CD4-positive, CD25-positive, alpha-beta regulatory T cell (primary cell): Measurements from ENCODE around the gene R3HDM4. TPM values are rescaled to one million over a fixed set of nuclear protein-coding genes. Genes with fewer than 3 reads are reported as not detected.

Experiments
- ATAC-seq, 2 donors: fragments of 150-1000 bp; cut with Tn5 transposase; one replicate each; pipeline ENCODE4 v1.10.0; 2021; ENCODE audit warnings: low read depth in 2 of 2, moderate number of reproducible peaks in 2 of 2, moderate library complexity in 1 of 2
- DNase-seq, 3 donors: peaks; one replicate each; pipeline versions ENCODE4 v3.0.0 to v3.0.0-alpha.2; 2012 to 2022; ENCODE audit warnings: mixed read lengths in 1 of 3
- H3K27ac ChIP-seq: one replicate; pipeline ENCODE4 v1.7.0; 2013; ENCODE audit warnings: mild to moderate bottlenecking, low read length; ENCODE audit not compliant: insufficient read depth, poor library complexity, severe bottlenecking
- H3K27me3 ChIP-seq: one replicate; pipeline ENCODE4 v1.7.0; 2013; ENCODE audit warnings: low read length; ENCODE audit not compliant: control insufficient read depth, insufficient read depth
- H3K36me3 ChIP-seq: one replicate; pipeline ENCODE4 v1.7.0; 2013; ENCODE audit warnings: mild to moderate bottlenecking, low read length, moderate library complexity; ENCODE audit not compliant: control insufficient read depth, insufficient read depth
- H3K4me1 ChIP-seq: 2 replicates; pipeline ENCODE4 v1.7.0; 2013; ENCODE audit warnings: mild to moderate bottlenecking, low read length; ENCODE audit not compliant: insufficient read depth, control insufficient read depth, poor library complexity, severe bottlenecking
- H3K4me3 ChIP-seq: one replicate; pipeline ENCODE4 v1.7.0; 2013; ENCODE audit warnings: low read depth, mild to moderate bottlenecking, low read length, moderate library complexity
- H3K9me3 ChIP-seq, 2 experiments: 1 replicate in 1 of 2; 2 replicates in 1 of 2; pipeline ENCODE4 v1.7.0; 2013; ENCODE audit warnings: low read length in 2 of 2, mild to moderate bottlenecking in 1 of 2, moderate library complexity in 1 of 2; ENCODE audit not compliant: control insufficient read depth in 2 of 2
- H3K27ac Mint-ChIP-seq, 3 donors: one replicate each; pipeline ENCODE4 v1.8.0; 2020 to 2022; ENCODE audit warnings: mild to moderate bottlenecking in 3 of 3, mixed read lengths in 3 of 3, moderate library complexity in 2 of 3
- H3K27me3 Mint-ChIP-seq: one replicate; pipeline ENCODE4 v1.8.0; 2022; ENCODE audit warnings: mild to moderate bottlenecking, mixed read lengths
- H3K36me3 Mint-ChIP-seq: one replicate; pipeline ENCODE4 v1.8.0; 2020; ENCODE audit warnings: mixed read lengths
- H3K4me1 Mint-ChIP-seq, 4 donors: one replicate each; pipeline ENCODE4 v1.8.0; 2020 to 2022; ENCODE audit warnings: mixed read lengths in 4 of 4, mild to moderate bottlenecking in 1 of 4
- H3K4me3 Mint-ChIP-seq, 4 donors: one replicate each; pipeline ENCODE4 v1.8.0; 2020 to 2022; ENCODE audit warnings: mild to moderate bottlenecking in 4 of 4, mixed read lengths in 4 of 4, moderate library complexity in 3 of 4
- H3K9me3 Mint-ChIP-seq, 7 donors: one replicate each; pipeline ENCODE4 v1.8.0; 2020 to 2022; ENCODE audit warnings: mixed read lengths in 7 of 7, mild to moderate bottlenecking in 3 of 7, moderate library complexity in 2 of 7
- polyA plus RNA-seq, 4 donors: library from polyadenylated mRNA; unstranded; fragments of 300-500 nt; fragmentation: Illumina TruSeq; gene quantifications; one replicate each; pipeline ENCODE4 v1.2.3, GENCODE V29; 2021
- total RNA-seq: library from RNA; stranded (reverse); gene quantifications from one replicate; pipeline ENCODE4 v1.2.3, GENCODE V29; 2022

R3HDM4 gene
- total and polyA plus RNA-seq, 5 donors from 2014 or later: 249 to 283 (median 266) TPM

DNA sequence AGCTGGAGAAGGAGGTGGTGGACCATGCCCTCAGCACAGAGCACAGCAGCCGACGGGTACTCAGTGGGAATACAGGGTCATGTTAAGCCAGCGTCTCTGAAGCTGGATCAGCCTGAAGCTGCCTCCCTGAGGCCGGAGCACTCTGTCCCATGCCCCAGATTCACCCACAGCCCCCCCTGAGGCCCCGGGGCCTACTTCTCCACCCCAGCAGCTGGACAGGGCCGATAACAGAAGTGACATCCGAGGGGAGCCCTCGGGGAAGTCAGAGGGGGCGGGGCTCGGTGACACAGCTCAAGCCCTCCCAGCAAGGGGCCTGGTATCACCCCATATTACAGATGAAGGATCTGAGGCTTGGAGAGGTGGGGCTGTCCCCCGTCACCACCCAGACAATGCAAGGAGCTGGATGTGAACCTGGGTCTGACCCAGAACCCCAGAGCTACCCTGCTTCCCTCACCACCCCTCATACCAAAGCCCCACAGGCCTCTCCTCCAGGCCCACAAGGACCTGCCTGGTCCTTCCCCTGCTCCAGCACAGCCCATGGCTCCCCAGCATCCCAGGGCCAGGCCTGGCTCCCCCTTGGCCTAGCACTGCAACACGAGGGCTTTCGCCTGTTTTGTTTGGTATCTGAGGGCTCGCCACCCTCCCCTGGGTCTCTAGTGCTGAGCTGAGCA lies 5.7 kb downstream of the R3HDM4 start:
- peaks cover 9% of the 10 kb centered on the region for H3K36me3 ChIP-seq
- peaks cover 14% of the 10 kb centered on the region for H3K27me3 Mint-ChIP-seq
- no peaks in the 10 kb centered on the region for H3K9me3 ChIP-seq
- H3K4me1 ChIP-seq: peaks cover 81% of the 10 kb centered on the region
- H3K27ac ChIP-seq: peak overlapping the region; percentile 73
- peaks cover 0 to 82% (median 33%) of the 10 kb centered on the region in 4 donors for H3K4me1 Mint-ChIP-seq
- DNase-seq: peak in 1 of 3 donors; percentile 49
- ATAC-seq: no peak
- H3K27ac Mint-ChIP-seq: peak overlapping the region; percentile 91 to 100 (median 100)
- peaks cover 9% of the 10 kb centered on the region for H3K36me3 Mint-ChIP-seq
- H3K4me3 ChIP-seq: peak overlapping the region; percentile 1
- no peaks in the 10 kb centered on the region for H3K27me3 ChIP-seq
- peaks cover 0 to 1% (median 0%) of the 10 kb centered on the region in 7 donors for H3K9me3 Mint-ChIP-seq
- H3K4me3 Mint-ChIP-seq: peak overlapping the region in 3 of 4 donors; percentile 81 to 94 (median 90)

DNA sequence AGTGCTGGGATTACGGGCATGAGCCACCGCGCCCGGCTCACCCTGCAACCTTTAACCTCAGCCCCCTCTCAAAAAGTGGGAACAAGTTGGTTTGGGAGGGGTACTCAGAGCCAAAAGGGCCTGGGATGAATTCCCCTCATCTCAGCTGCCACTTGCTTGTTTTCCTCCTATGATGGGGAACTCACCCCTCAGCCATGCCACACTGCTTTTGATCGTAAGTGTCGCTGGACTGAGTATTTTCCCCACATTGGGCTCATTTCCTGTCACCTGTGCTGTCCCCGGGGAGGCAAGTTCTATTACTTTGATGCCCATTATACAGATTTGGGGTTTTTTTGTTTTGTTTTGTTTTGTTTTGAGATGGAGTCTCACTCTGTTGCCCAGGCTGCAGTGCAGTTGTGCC lies 6.5 kb downstream of the R3HDM4 start:
- DNase-seq: peak in 1 of 3 donors; percentile 67
- Histone ChIP-seq H3K9me3 (no peaks in the 10 kb centered on the region), H3K4me3 (no peak overlapping the region), H3K27ac (peak overlapping the region; percentile 73), H3K36me3 (peaks cover 16% of the 10 kb centered on the region), H3K4me1 (peaks cover 76% of the 10 kb centered on the region), H3K27me3 (no peaks in the 10 kb centered on the region)
- H3K9me3 Mint-ChIP-seq: peaks cover 0 to 1% (median 0%) of the 10 kb centered on the region in 7 donors
- ATAC-seq: no peak
- H3K4me1 Mint-ChIP-seq: peaks cover 0 to 86% (median 34%) of the 10 kb centered on the region in 4 donors
- peaks cover 9% of the 10 kb centered on the region for H3K36me3 Mint-ChIP-seq
- H3K27ac Mint-ChIP-seq: peak overlapping the region; percentile 91 to 100 (median 100)
- peaks cover 14% of the 10 kb centered on the region for H3K27me3 Mint-ChIP-seq
- H3K4me3 Mint-ChIP-seq: peak overlapping the region; percentile 81 to 94 (median 86)

GRCh38 chr19:904545-904944 lies 8.5 kb downstream of the R3HDM4 start:
- Mint-ChIP-seq H3K27me3 (peaks cover 9% of the 10 kb centered on the region), H3K4me1 (peaks cover 0 to 78% (median 27%) of the 10 kb centered on the region in 4 donors), H3K4me3 (peak overlapping the region in 3 of 4 donors; percentile 33 to 75 (median 44)), H3K9me3 (peaks cover 0 to 2% (median 0%) of the 10 kb centered on the region in 7 donors), H3K27ac (peak overlapping the region in 2 of 3 donors; percentile 59 to 93), H3K36me3 (peaks cover 7% of the 10 kb centered on the region)
- peaks cover 22% of the 10 kb centered on the region for H3K36me3 ChIP-seq
- no peaks in the 10 kb centered on the region for H3K27me3 ChIP-seq
- H3K27ac ChIP-seq: peak overlapping the region; percentile 5
- DNase-seq: no peak
- H3K4me1 ChIP-seq: peaks cover 73% of the 10 kb centered on the region
- no peaks in the 10 kb centered on the region for H3K9me3 ChIP-seq
- ATAC-seq: no peak
- no peak overlapping the region for H3K4me3 ChIP-seq

- Mint-ChIP-seq H3K9me3 (peaks cover 0 to 2% (median 0%) of the 10 kb centered on the region in 7 donors), H3K36me3 (no peaks in the 10 kb centered on the region), H3K27ac (peak overlapping the region in 1 of 3 donors; percentile 59), H3K27me3 (peaks cover 5% of the 10 kb centered on the region), H3K4me3 (peak overlapping the region in 1 of 4 donors; percentile 38), H3K4me1 (peaks cover 0 to 71% (median 21%) of the 10 kb centered on the region in 4 donors)
- H3K4me3 ChIP-seq: no peak overlapping the region
- peaks cover 63% of the 10 kb centered on the region for H3K4me1 ChIP-seq
- peaks cover 30% of the 10 kb centered on the region for H3K36me3 ChIP-seq
- no peak overlapping the region for H3K27ac ChIP-seq
- DNase-seq (no peak), ATAC-seq (no peak)
- no peaks in the 10 kb centered on the region for H3K9me3 ChIP-seq
- H3K27me3 ChIP-seq: no peaks in the 10 kb centered on the region
Observed at GRCh38 chr19:903266-903797, 9.7 kb downstream of the R3HDM4 start.

DNA sequence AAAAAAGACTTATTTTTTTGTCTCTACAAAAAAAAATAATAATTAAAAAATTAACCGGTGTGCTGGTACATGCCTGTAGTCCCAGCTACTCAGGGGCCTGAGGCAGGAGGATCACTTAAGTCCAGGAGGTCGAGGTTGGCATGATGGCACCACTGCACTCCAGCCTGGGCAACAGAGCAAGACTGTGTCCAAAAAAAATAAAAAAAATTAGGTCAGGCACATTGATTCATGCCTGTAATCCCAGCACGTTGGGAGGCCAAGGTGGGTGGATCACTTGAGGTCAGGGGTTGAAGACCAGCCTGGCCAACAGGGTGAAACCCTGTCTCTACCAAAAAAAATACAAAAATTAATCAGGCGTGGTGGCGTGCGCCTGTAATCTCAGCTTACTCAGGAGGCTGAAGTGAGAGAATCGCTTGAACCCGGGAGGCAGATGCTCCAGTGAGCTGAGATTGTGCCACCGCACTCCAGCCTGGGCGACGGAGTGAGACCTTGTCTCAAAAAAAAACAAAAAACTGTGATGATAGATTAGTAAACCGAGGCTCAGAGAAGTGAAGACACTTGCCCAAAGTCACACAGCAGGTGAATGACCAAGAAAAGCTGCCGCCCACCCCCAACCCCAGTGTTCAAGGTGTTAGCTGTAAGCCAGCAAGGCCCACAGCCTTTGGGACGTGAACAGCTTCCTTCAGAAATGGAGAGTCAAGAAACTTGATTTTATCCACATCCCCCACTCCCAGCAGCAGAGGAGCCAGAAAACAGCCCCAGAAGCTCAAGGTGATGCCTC lies 10.4 kb downstream of the R3HDM4 start:
- H3K9me3 ChIP-seq: no peaks in the 10 kb centered on the region
- DNase-seq (no peak), ATAC-seq (no peak)
- Mint-ChIP-seq H3K4me3 (peak overlapping the region in 1 of 4 donors; percentile 33), H3K9me3 (peaks cover 0 to 2% (median 0%) of the 10 kb centered on the region in 7 donors), H3K27me3 (peaks cover 5% of the 10 kb centered on the region), H3K4me1 (peaks cover 0 to 65% (median 19%) of the 10 kb centered on the region in 4 donors), H3K27ac (peak overlapping the region in 2 of 3 donors; percentile 62 to 92), H3K36me3 (no peaks in the 10 kb centered on the region)
- peaks cover 56% of the 10 kb centered on the region for H3K4me1 ChIP-seq
- H3K27me3 ChIP-seq: no peaks in the 10 kb centered on the region
- H3K4me3 ChIP-seq: no peak overlapping the region
- no peak overlapping the region for H3K27ac ChIP-seq
- peaks cover 31% of the 10 kb centered on the region for H3K36me3 ChIP-seq

GRCh38 chr19:902093-902370 lies 11.0 kb downstream of the R3HDM4 start:
- Mint-ChIP-seq H3K4me1 (peaks cover 0 to 59% (median 18%) of the 10 kb centered on the region in 4 donors), H3K9me3 (peaks cover 0 to 2% (median 0%) of the 10 kb centered on the region in 7 donors), H3K27me3 (no peaks in the 10 kb centered on the region), H3K4me3 (no peak overlapping the region), H3K27ac (peak overlapping the region in 1 of 3 donors; percentile 36), H3K36me3 (peaks cover 1% of the 10 kb centered on the region)
- no peak overlapping the region for H3K27ac ChIP-seq
- no peaks in the 10 kb centered on the region for H3K9me3 ChIP-seq
- H3K36me3 ChIP-seq: peaks cover 36% of the 10 kb centered on the region
- DNase-seq (no peak), ATAC-seq (no peak)
- no peaks in the 10 kb centered on the region for H3K27me3 ChIP-seq
- no peak overlapping the region for H3K4me3 ChIP-seq
- peaks cover 50% of the 10 kb centered on the region for H3K4me1 ChIP-seq

DNA sequence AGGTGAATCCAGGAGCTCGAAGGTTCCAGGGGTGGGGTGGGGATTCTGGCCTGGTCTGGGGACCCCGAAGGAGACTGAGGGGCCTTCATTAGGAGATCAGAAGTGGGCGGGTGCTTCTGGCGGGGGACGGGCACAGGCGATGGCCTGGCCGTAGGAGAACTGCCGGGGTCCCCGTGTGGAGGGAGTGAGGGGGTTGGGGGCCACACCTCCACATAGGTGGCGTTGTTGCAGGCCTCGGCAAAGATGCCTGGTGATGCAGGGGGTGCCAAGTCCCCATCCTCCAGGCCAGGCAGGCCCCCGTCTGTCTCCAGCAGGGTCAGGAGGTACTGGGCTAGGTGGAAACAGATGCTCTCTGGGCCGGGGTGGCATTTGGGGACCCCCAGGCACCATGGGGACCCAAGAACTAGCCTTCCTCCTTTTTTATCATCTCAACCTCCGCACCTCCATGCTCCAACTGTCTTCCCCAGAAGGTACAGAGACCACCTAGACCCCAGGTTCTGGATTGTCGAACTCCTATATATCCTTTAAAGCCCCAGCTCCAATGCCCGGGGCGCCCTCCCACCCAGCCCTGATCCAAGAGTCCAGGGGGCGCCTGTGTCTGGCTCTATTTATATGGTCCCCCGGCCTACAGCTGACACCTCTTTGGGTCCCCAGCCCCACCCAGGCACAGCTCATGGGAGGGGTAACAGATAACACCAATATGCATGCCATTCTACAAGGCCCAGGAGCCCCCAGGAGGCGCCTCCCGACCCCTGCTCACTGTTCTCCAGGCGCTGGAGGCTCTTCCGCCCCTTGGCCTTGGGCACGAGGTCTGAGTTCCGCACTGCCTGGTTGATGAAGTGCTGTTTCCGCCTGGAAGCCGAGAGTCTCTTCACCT lies 11.6 kb downstream of the R3HDM4 start:
- Mint-ChIP-seq H3K27ac (peak overlapping the region in 1 of 3 donors; percentile 43), H3K4me1 (peaks cover 0 to 58% (median 15%) of the 10 kb centered on the region in 4 donors), H3K9me3 (peaks cover 0 to 2% (median 0%) of the 10 kb centered on the region in 7 donors), H3K27me3 (no peaks in the 10 kb centered on the region), H3K36me3 (peaks cover 7% of the 10 kb centered on the region), H3K4me3 (peak overlapping the region in 1 of 4 donors; percentile 15)
- no peak overlapping the region for H3K27ac ChIP-seq
- no peaks in the 10 kb centered on the region for H3K27me3 ChIP-seq
- peaks cover 42% of the 10 kb centered on the region for H3K36me3 ChIP-seq
- no peak for DNase-seq
- ATAC-seq: no peak
- peaks cover 44% of the 10 kb centered on the region for H3K4me1 ChIP-seq
- no peaks in the 10 kb centered on the region for H3K9me3 ChIP-seq
- no peak overlapping the region for H3K4me3 ChIP-seq
